Activated CD8-positive, alpha-beta memory T cell treated with anti-CD3 and anti-CD28 coated beads, Interleukin-2, amount 50 U/mL, for 24 hours (primary cell): Measurements from ENCODE around the gene TEAD1.

ENCODE experiments used
- DNase-seq: peaks from one replicate; pipeline ENCODE4 v3.0.0-alpha.2; 2020; ENCODE audit errors: extremely low read depth

Gene TEAD1

GRCh38 chr11:12673924-12674570 lies at the start of gene TEAD1:
Gene TEAD1, plus strand, starts transcription at chr11:12674421.
- DNase-seq: peak; percentile 51

GRCh38 chr11:12624595-12624994 lies 49.6 kb upstream of the TEAD1 start:
- DNase-seq: no peak

GRCh38 chr11:12625438-12626071 lies 48.7 kb upstream of the TEAD1 start:
- no peak for DNase-seq

- no peak for DNase-seq
Measured at GRCh38 chr11:12626616-12627015, 47.6 kb upstream of the TEAD1 start.

- DNase-seq: no peak
Measured at GRCh38 chr11:12628314-12628713, 45.9 kb upstream of the TEAD1 start.

- no peak for DNase-seq
Measured at GRCh38 chr11:12629601-12630313, 44.5 kb upstream of the TEAD1 start.

GRCh38 chr11:12631651-12632050 lies 42.6 kb upstream of the TEAD1 start:
- DNase-seq: no peak

- DNase-seq: no peak
Measured at GRCh38 chr11:12634329-12634728, 39.9 kb upstream of the TEAD1 start.

GRCh38 chr11:12636871-12637410 lies 37.3 kb upstream of the TEAD1 start:
- DNase-seq: no peak

GRCh38 chr11:12639388-12639787 lies 34.8 kb upstream of the TEAD1 start:
- no peak for DNase-seq

GRCh38 chr11:12640355-12640754 lies 33.9 kb upstream of the TEAD1 start:
- DNase-seq: no peak

- DNase-seq: no peak
Measured at GRCh38 chr11:12640926-12641849, 33.0 kb upstream of the TEAD1 start.

- no peak for DNase-seq
Measured at GRCh38 chr11:12642040-12642439, 32.2 kb upstream of the TEAD1 start.

- DNase-seq: no peak
Measured at GRCh38 chr11:12642806-12643428, 31.3 kb upstream of the TEAD1 start.

GRCh38 chr11:12646478-12646877 lies 27.7 kb upstream of the TEAD1 start:
- no peak for DNase-seq

GRCh38 chr11:12653729-12654128 lies 20.5 kb upstream of the TEAD1 start:
- no peak for DNase-seq

- DNase-seq: no peak
Measured at GRCh38 chr11:12655842-12656241, 18.4 kb upstream of the TEAD1 start.

- DNase-seq: no peak
Measured at GRCh38 chr11:12657336-12657735, 16.9 kb upstream of the TEAD1 start.

GRCh38 chr11:12657981-12658380 lies 16.2 kb upstream of the TEAD1 start:
- DNase-seq: no peak

GRCh38 chr11:12662101-12662689 lies 12.0 kb upstream of the TEAD1 start:
- DNase-seq: no peak

- DNase-seq: no peak
Measured at GRCh38 chr11:12664385-12664784, 9.8 kb upstream of the TEAD1 start.
